CD4-positive, alpha-beta T cell treated with Interleukin-17A for 1 hour (primary cell): ENCODE measurements around the gene CR1.
"Not testable (repeated sequence)": the region's sequence is repeated elsewhere in the genome, so short reads cannot be mapped to it uniquely, and the experiment has no call there.

Experiments
- DNase-seq: peaks from one replicate; pipeline ENCODE4 v3.0.0-alpha.2; 2020

The CR1 gene

DNA sequence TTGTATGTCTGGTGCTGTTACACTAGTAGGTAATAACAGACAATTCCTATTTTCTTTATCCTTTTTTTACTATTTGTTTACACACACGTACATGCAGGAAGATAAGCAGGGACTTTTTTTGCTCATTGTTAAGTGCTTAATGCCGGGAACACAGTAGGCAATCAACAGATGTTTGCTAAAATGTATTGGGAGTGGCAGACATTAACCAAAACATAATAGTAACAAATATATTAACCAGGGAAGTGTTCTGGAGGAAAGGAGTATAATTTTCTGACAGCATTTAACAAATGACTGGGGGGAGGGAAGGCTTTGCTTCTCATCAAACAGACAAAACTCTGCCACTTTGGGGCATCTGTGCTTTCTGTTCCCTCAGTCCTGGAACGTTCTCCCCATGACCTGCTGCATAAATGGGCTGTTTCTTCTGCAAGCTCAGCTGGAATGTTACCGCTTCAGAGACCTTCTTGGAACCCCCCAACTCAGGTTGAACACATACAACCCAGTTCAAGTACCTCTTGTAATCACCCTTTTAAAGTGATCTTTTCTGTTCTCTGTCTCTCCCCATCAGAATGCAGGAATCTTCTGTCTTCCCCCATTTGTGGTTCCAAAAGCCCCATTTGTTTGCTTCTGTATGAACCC is 151.1 kb downstream of the CR1 start:
- DNase-seq: no peak

DNA sequence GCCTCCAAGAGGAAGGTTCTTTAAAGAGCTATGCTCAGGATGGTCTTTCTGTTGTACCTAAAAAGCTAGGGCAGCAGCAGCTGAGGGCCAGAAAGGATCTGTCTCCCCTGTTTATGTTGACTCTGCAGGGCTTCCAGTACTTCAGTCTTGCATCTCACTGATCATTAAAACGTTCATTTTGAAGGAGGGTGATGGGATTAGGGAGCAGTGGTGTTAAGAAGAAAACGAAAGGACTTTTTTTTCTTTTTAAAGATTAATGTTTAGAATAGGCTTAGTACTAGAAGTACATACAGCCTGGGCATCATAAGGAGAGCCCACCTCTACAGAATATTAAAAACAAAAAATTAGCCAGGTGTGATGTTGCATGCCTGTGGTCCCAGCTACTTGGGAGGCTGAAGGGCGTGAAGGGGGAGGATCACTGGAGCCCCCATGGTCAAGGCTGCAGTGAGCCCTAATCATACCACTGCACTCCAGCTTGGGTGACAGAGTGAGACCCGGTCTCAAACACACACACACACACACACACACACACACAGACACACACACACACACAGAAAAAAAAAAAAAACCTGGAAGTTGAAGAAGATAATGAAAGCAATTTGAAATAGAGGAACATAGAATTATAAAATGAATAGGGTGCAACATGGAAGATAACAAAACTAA is 151.8 kb downstream of the CR1 start:
- no peak for DNase-seq

DNA sequence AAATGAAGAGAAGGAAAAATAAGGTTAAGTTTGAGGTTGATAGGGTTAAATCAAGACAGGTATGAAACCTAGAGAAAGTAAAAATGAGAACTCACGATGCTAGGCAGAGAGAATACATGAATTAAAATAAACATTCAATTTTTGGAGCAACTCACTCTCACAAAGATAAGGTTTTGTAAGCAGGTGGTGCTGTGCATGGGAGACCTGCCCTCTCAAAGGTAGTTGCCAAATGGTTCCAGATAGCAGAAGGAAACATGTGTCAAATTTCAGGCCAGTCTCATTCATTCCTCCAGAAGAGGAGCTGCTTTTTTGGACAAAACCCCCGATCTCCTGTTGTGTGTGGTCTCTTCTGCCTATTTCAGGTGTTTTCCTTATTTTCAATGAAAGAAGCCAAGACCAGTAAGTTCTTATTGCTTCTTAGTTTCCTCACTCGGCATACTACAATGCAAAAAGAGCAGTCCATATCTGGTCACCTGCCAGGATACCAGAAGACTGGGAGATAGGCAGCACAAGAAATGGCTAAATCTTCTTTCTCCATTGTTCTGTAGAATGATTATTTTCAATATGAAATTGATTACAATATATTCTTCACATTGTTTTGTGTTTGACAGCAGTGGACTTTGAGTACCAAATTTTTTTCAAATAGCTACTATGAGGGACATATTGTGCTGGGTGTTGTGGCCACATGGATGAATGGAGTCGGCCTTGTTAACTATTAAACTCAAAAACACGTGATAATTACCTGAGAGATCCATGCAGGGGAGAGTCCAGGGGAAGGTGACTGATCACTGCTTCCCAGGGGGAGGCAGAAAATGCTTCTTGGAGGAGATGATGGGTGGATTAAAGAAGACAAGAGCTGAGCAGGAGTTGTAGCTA is 152.6 kb downstream of the CR1 start:
- DNase-seq: no peak

DNA sequence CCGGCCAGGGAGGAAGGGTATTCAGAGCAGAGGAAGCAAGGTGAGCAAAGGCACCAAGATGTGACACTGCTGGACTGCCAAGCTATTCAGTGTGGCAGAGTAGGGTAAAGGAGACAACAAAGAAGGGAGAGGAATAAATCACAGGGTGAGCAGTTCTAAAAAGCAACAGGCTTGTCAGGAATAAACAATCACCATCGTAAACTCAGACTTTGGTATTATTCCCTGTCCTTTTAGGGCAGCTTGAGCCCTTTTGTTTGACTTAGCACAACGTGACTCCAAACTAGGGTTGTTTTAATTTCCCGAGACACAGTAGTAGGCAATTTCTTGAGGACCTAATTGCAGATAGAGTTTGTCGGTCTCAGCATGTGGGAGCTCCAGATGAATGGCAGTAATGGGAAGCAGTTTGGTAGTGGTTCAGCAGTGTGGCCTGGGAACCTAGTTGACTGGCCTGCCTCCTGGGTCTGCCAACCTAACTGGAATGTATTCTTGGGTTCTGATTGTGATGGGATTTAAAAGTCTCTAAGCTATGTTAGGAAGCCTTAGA is 153.3 kb downstream of the CR1 start:
- DNase-seq: no peak

DNA sequence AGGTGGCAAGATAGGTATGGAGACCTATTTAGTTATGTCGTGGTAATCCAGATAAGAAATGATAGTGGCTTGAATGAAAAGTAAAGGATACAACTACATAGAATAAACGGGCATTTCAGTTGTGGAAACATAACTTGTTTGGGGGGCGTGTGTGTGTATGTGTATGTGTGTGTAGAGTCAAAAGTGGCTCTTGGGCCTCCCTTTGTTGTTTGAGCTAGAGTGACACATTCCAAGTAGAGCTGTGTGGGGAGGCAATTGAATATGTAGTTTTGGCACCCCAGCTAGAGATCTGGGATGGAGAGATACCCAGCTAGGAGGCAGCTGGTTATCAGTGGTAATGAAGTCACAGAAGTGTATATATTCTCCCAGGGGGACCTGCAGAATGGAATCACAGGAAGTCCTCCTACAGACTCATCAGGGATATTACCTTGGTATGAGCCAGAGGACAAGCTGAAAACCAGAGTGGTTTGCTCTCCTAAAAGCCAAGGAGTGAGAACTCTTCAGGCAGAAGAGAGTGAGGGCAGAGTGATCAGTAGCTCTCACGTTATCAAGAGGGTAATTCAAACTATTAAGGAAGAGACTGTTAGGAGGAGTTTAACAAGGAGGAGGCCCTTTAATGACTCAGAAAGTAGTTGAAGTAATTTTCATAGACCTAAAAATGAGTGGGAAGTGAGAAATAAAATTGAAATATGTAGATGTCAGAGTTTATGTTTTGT is 154.1 kb downstream of the CR1 start:
- DNase-seq: no peak

DNA sequence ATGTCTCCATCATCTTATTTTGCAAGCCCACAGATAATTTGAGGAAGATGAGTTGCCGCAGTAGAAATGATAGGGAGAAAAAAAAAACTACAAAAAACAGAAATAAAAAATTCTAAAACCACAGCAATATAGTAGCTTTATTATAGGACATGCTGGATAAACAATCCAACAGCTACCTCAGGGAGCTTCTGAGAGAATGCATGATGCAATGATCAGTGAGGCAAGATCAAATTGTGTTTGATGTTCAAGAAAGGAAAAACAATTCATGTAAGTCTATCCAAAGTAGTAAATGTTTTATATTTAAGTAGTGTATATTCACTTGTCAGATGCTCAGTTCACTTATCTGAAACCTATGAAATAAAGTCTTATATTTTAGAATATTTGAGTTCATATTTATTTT is 155.6 kb downstream of the CR1 start:
- DNase-seq: no peak

DNA sequence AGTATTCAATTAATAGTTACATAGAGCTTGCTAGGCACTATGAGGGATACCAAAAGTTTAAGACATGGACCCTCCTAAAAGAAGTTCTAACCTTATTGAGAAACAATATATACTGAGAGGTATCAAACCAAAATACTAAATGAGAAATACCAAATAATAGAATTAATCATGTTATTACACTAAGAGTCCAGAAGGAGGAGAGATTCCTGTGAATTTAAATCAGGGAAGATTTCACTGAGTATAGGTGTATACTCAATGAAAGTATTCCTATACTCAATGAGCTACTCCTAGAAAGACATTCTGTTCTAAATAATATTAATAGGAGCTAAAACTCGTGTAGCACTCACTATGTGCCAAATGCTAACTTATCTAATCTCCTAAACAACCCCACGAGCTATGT is 158.4 kb downstream of the CR1 start:
- DNase-seq: no peak

DNA sequence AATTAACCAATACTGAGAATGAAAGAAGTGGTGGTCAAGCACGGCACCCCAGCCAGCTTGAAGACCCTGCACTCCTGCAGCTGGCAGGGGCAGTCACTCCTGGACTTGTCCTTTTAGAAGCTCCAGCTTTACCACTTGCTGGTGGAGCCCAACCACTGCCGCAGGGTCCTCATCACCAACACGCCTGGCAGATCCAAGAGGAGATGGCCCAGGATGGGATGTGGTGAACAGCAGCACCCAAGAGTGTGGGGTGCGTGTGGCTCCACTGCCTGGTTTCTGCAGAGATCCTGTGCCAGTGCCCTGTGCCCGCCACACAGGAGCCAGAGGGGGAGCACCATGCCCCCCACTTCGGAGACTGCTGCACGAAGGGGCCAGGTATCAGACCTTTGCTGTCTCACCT is 162.5 kb downstream of the CR1 start:
- DNase-seq: no peak

DNA sequence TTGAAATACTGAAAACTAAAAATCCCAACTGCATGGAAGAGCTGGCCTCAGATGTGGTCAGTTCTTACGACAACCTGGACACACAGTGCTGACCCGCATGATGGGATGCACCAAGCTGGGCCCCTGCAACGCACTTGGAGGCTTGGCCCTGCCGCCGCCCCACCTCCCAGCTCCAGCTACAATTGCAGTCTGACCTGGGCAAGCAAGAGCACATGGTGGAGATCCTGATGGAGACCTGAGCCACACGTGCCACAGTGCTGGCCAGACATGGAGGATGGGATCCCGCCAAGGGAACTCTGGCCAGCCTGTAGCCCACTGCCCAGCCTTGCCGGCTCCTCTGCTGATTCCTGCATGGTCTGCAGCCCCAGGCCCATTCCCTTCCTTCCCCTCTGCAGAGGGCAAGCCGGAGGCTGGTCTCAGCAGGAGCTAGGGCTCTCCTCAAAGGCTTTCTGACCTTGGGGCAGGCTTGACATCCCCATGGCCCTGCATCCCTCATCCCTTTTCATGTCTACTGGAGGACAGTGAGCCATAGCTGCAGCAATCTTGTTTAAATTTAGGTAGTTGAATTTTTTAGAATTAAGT is 163.0 kb downstream of the CR1 start:
- no peak for DNase-seq

DNA sequence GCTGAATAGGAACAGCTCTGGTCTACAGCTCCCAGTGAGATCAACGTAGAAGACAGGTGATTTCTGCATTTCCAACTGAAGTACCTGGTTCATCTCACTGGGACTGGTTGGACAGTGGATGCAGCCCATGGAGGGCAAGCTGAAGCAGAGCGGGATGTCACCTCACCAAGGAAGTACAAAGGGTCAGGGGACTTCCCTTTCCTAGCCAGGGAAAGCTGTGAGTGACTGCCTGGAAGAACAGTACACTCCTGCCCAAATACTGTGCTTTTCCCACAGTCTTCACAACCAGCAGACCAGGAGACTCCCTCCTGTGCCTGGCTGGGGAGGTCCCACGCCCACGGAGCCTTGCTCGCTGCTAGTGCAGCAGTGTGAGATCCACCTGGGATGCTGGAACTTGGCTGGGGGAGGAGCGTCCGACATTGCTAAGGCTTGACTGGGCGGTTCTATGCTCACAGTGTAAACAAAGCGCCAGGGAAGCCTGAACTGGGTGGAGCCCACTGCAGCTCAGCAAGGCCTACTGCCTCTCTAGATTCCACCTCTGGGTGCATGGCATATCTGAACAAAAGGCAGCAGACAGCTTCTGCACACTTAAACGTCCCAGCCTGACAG is 163.7 kb downstream of the CR1 start:
- DNase-seq: no peak

DNA sequence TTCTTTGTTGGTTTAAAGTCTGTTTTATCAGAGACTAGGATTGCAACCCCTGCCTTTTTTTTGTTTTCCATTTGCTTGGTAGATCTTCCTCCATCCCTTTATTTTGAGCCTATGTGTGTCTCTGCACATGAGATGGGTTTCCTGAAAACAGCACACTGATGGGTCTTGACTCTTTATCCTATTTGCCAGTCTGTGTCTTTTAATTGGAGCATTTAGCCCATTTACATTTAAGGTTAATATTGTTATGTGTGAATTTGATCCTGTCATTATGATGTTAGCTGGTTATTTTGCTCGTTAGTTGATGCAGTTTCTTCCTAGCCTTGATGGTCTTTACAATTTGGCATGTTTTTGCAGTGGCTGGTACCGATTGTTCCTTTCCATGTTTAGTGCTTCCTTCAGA is 165.5 kb downstream of the CR1 start:
- not testable (repeated sequence) for DNase-seq

DNA sequence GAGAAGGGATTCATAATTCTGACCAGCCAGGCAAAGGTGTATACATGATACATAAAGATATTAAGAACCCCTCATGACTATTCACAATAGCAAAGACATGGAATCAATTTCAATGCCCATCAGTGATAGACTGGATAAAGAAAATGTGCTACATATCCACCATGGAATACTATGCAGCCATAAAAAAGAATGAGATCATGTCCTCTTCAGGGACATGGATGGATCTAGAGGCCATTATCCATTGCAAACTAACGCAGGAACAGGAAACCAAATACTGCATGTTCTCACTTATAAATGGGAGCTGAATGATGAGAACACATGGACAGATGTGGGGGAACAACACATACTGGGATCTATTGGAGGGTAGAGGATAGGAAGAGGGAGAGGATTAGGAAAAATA is 170.4 kb downstream of the CR1 start:
- no peak for DNase-seq

DNA sequence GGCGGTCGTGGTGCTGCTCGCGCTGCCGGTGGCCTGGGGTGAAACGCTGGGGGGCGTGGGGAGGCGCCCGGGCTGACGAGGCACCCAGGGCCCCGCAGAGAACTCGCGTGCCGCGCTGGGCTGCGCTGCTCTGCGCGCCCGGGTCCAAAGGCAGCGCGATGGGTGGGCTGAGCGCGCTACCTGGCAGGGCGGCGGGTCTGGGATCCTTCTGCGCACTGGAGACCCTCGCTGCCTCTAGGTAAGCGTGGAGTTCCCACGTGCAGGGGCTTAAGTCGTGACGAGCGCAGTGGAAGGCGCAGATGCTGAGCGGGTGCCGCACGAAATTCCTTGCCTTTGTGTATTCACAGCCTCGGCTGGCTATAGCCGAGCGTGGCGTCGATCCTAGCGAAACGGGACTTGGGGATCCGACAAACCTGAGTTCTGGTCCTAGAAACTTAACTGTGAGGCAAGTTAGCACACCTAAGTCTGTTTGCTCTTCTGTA is 173.6 kb downstream of the CR1 start:
- DNase-seq: no peak

DNA sequence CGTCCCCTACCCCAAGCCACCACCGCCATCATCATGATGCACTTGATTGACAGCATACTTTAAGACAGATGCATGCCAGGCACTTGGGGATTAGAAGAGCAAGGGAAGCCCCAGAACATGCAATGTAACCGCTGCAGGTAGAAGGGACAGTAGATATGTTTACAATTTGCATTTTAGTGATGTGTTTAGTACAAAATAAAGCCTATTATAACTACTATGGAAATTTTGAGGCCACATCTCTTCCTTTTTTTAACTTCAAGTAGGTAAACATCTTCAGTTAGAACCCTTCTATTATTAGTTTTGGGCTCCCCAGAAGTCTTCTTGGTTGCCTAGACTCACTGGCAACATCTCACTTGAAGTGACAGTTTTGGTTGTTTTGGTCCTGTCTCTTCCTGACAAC is 174.2 kb downstream of the CR1 start:
- DNase-seq: no peak

DNA sequence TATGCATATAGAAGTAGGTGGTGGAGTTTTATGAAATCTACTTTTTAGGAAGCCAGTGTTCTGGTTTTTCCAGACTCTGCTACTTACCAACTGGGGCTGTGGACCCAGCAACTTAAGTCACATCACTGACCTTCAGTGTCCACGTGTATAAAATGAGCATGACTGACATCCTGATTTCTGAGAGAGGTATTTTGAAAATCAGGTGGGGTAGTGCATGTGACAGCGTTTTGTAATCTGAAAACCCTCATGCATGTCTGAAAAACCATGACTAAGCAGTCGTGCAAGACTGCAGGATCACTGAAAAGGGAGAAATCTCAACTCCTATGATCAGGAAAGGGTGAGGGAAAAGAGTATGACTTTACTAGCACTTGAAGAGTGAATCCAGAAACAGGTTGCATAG is 175.0 kb downstream of the CR1 start:
- no peak for DNase-seq

DNA sequence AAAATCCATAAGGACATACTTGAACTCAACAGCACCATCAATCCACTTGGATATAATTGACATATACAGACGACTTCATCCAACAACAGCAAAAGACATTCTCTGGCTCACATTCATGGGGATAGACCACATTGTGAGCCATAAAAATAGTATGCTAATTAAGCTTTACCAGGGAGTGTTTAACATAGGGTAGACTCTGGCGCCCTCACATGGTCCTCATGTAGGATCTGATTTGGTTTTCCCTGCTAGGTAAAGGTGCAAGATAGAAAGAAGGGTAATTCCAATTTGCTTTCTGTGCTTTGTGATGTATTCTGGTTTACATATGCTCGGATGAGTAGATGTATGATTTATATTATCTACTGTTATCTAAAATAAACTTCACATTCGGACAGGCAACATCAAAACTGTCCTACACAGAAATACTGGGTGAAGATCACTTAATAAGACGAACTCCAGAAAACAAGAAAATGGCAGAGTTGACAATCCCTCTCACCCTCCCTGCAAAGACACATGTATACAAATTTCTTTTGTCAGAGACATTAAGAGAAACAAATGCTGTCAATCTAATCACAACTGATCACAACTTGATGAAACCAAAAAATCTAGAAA is 176.7 kb downstream of the CR1 start:
- DNase-seq: no peak

DNA sequence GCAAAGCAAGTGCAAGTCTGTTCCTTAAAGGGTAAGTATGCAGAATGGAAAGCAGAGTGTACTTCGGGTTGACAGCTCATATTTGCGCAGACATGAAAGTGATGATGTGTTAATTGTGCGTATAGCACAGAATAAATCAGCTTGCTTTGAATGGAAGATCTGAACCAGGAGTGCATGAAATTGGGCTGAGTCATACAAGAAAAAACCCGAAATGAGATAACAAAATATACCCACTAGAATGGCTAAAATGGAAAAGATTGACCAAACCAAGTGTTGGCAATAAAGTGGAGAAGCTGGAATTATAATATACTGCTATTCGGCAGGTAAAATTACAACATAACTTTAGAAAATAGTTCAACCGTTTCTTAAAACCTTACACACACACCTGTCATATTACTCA is 177.4 kb downstream of the CR1 start:
- no peak for DNase-seq

DNA sequence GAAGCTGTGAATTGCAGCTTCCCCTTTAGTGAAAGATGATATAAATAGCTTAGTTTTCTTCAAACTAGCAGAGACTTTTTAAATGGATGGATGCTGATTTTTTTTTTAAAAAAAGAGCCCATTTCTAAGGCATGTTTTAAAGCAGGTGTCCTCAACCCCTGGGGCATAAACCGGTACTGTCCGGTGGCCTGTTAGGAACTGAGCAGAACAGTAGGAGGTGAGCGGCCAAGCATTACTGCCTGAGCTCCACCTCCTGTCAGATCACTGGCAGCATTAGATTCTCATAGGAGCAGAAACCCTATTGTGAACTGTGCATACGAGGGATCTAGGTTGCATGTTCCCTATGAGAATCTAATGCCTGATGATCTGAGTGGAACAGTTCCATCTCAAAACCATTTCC is 180.2 kb downstream of the CR1 start:
- DNase-seq: no peak

DNA sequence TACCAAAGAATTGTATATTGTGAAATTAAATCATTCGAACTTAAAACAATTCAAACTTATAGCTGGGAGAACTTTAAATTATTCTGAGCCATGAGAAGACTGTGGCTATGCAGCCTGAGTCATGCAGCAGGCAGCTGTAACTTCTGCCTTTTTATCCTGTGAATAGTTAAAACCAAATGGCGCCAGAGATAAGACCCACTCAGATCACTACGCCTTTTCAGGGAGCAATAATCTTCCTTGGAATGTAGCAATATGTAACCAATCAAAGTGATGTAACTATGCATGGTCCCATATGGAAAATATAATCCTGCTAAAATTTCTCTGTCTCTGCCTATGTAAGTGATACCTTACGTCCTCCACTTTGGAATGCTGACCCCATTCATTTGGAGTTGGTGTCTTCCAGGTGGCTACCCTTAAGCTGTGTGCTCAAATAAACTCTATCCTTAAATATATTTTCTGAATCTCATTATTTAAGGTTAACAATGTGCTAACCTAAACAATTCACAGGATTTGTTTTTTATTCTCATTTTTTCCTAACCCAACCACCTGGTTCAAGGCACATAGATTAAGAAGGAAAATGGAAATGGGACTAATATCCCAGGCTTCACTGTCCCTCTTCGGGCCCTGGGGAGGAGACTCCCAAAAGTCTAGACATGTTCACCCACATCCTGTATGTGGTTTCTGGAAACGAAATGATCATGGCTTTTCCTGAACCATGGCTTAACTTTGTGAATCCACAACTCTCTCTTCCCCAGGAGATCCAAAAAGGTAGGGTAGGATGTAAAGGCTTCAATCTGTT is 184.8 kb downstream of the CR1 start:
- DNase-seq: not testable (repeated sequence)

DNA sequence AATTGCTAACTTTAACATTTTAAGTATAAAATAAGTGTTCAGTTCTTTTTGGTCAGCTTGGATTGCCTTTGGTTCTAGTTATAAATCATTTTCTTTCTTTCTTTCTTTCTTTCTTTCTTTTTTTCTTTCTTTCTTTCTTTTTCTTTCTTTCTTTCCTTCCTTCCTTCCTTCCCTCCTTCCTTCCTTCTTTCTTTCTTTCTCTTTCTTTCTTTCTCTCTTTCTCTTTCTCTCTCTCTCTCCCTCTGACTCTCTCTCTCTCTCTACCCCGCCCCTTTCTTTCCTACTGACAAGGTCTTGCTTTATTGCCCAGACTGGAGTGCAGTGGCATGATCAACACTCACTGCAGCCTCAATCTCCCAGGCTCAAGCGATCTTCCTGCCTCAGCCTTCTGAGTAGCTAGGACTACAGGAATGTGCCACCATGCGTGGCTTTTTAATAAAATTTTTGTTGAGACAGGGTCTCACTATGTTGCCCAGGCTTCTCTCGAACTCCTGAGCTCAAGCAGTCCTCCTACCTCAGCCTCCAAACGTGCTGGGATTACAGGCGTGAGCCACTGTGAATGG is 187.0 kb downstream of the CR1 start:
- not testable (repeated sequence) for DNase-seq
